IMR-90 (cell line): ENCODE results near the gene CHRM4. TPM values are rescaled to one million over a fixed set of nuclear protein-coding genes. Genes with fewer than 3 reads are reported as not detected.

ENCODE experiments used
- ATAC-seq: fragments of 200-7000 bp; cut with Tn5 transposase; 2 replicates; pipeline ENCODE4 v1.9.1; 2020; ENCODE audit warnings: low read depth, mild to moderate bottlenecking, moderate library complexity
- BruUV-seq: library from RNA; stranded (reverse); fragments of 400-500 nt; replicated peaks from 2 replicates; lab custom pipeline; 2021; lab: Mats Ljungman, UMichigan
- CTCF ChIA-PET: fragments of 300-600 bp; formaldehyde crosslinking; extraction: SDS; loops from one replicate; lab custom pipeline; 2021; ENCODE audit warnings: antibody characterized with exemption; lab: Yijun Ruan, JAX
- POLR2A ChIA-PET: fragments of 300-600 bp; sonication (Branson Sonifier 250); formaldehyde crosslinking; loops from one replicate; lab custom pipeline; 2022; ENCODE audit warnings: antibody characterized with exemption; ENCODE audit not compliant: unreplicated experiment; lab: Charles Lee
- DNase-seq: peaks from one replicate; pipeline ENCODE4 v3.0.0; 2013
- H2AFZ ChIP-seq: replicated peaks from 2 replicates; pipeline ENCODE3; 2013; ENCODE audit warnings: low read length, mild to moderate bottlenecking; ENCODE audit not compliant: poor library complexity
- H2AK5ac ChIP-seq: 2 replicates; pipeline ENCODE4 v1.6.1; 2013; ENCODE audit warnings: low read depth, low read length, inconsistent platforms
- H2AK9ac ChIP-seq: replicated peaks from 2 replicates; pipeline ENCODE3; 2013; ENCODE audit warnings: mild to moderate bottlenecking, low read depth, low read length, moderate library complexity; ENCODE audit not compliant: poor library complexity
- H2BK120ac ChIP-seq: 2 replicates; pipeline ENCODE4 v1.6.1; 2013; ENCODE audit warnings: low read depth, low read length, inconsistent platforms
- H2BK15ac ChIP-seq: 3 replicates; pipeline ENCODE4 v1.6.1; 2013; ENCODE audit warnings: low read depth, low read length, inconsistent platforms
- H2BK20ac ChIP-seq: 2 replicates; pipeline ENCODE4 v1.6.1; 2013; ENCODE audit warnings: low read depth, mild to moderate bottlenecking, inconsistent platforms, low read length, moderate library complexity
- H2BK5ac ChIP-seq: 2 replicates; pipeline ENCODE4 v1.6.1; 2013; ENCODE audit warnings: mild to moderate bottlenecking, low read depth, low read length, inconsistent platforms; ENCODE audit not compliant: poor library complexity, severe bottlenecking
- H3K14ac ChIP-seq: replicated peaks from 2 replicates; pipeline ENCODE4 v1.6.1; 2013; ENCODE audit warnings: low read depth, low read length, inconsistent platforms
- H3K18ac ChIP-seq: 2 replicates; pipeline ENCODE4 v1.6.1; 2013; ENCODE audit warnings: low read depth, low read length, control low read depth
- H3K23ac ChIP-seq: 2 replicates; pipeline ENCODE4 v1.6.1; 2013; ENCODE audit warnings: low read depth, low read length, inconsistent platforms
- H3K27ac ChIP-seq: 2 replicates; pipeline ENCODE4 v1.5.1; 2013; ENCODE audit warnings: mild to moderate bottlenecking, control low read depth, low read length; ENCODE audit not compliant: insufficient read depth
- H3K27me3 ChIP-seq: 2 replicates; pipeline ENCODE4 v1.6.1; 2013; ENCODE audit warnings: low read length; ENCODE audit not compliant: control insufficient read depth, insufficient read depth
- H3K36me3 ChIP-seq: 2 replicates; pipeline ENCODE4 v1.6.1; 2013; ENCODE audit warnings: low read length, mixed read lengths; ENCODE audit not compliant: control insufficient read depth, insufficient read depth
- H3K4ac ChIP-seq: 2 replicates; pipeline ENCODE4 v1.6.1; 2013; ENCODE audit warnings: low read depth, low read length, inconsistent platforms
- H3K4me1 ChIP-seq: 2 replicates; pipeline ENCODE4 v1.6.1; 2013; ENCODE audit warnings: low read length, mixed read lengths; ENCODE audit not compliant: control insufficient read depth, insufficient read depth
- H3K4me2 ChIP-seq: 2 replicates; pipeline ENCODE4 v1.6.1; 2013; ENCODE audit warnings: low read depth, mild to moderate bottlenecking, control low read depth, low read length, moderate library complexity
- H3K4me3 ChIP-seq: 2 replicates; pipeline ENCODE4 v1.5.1; 2013; ENCODE audit warnings: low read depth, mild to moderate bottlenecking, control low read depth, low read length, moderate library complexity; ENCODE audit not compliant: insufficient read depth
- H3K56ac ChIP-seq: 2 replicates; pipeline ENCODE4 v1.6.1; 2013; ENCODE audit warnings: low read length, inconsistent platforms; ENCODE audit not compliant: insufficient read depth; ENCODE audit errors: extremely low read depth
- H3K79me1 ChIP-seq, 2 experiments: 2 replicates each; pipeline ENCODE4 v1.6.1; 2013; ENCODE audit warnings: low read length in 2 of 2, inconsistent platforms in 1 of 2, low read depth in 1 of 2
- H3K9ac ChIP-seq: 2 replicates; pipeline ENCODE4 v1.6.1; 2013; ENCODE audit warnings: low read depth, low read length, control low read depth
- H3K9me1 ChIP-seq: 2 replicates; pipeline ENCODE4 v1.6.1; 2013; ENCODE audit warnings: low read length, inconsistent platforms; ENCODE audit not compliant: insufficient read depth
- H3K9me3 ChIP-seq: 2 replicates; pipeline ENCODE4 v1.6.1; 2013; ENCODE audit warnings: low read length; ENCODE audit not compliant: control insufficient read depth, insufficient read depth
- H4K20me1 ChIP-seq: 2 replicates; pipeline ENCODE4 v1.6.1; 2013; ENCODE audit warnings: low read length, inconsistent platforms; ENCODE audit not compliant: insufficient read depth
- H4K5ac ChIP-seq: 2 replicates; pipeline ENCODE4 v1.6.1; 2013; ENCODE audit warnings: mild to moderate bottlenecking, low read depth, low read length, control low read depth
- H4K8ac ChIP-seq, 2 experiments: 2 replicates each; pipeline ENCODE4 v1.6.1; 2013; ENCODE audit warnings: low read depth in 2 of 2, low read length in 2 of 2, control low read depth in 1 of 2, inconsistent platforms in 1 of 2
- H4K91ac ChIP-seq: 2 replicates; pipeline ENCODE4 v1.6.1; 2013; ENCODE audit warnings: low read depth, low read length, inconsistent platforms; ENCODE audit not compliant: insufficient read depth
- CEBPB ChIP-seq: IDR thresholded peaks from 2 replicates; pipeline ENCODE4 v1.6.1; 2012; ENCODE audit warnings: low read depth, low read length, improper control_type of control experiment
- MAFK ChIP-seq: IDR thresholded peaks from 2 replicates; pipeline ENCODE4 v1.6.1; 2012; ENCODE audit warnings: low read depth, low read length, improper control_type of control experiment
- WGBS, 2 experiments: methylation state at CpG; one replicate each; pipeline versions ENCODE4 v1.1.5 to v1.1.7; 2013; ENCODE audit warnings: missing lambda C conversion rate in 2 of 2; ENCODE audit not compliant: insufficient read length in 1 of 2; ENCODE audit errors: extremely low coverage in 2 of 2; 5-methylcytosine and 5-hydroxymethylcytosine counted together
- dilution Hi-C: fragments of 300-500 bp; cut with HindIII; formaldehyde crosslinking; loops from one replicate; pipeline ENCODE4 v1.14.3; 2018; ENCODE audit warnings: low sequenced_read_pairs; ENCODE audit not compliant: unreplicated experiment
- in situ Hi-C: fragments of 300-500 bp; cut with MboI; formaldehyde crosslinking; loops from 3 replicates; pipeline ENCODE4 v1.14.3; 2019; ENCODE audit warnings: low sequenced_read_pairs, inconsistent platforms, mixed read lengths
- intact Hi-C: fragments of 100-400 bp; cut with micrococcal nuclease; formaldehyde crosslinking; loops from 2 replicates; pipeline ENCODE4 v1.10.0; 2022
- polyA plus RNA-seq, 3 experiments: library from polyadenylated mRNA; depleted of rRNA; stranded (reverse); fragments of >200 nt; gene quantifications; 2 replicates each; pipeline ENCODE4 v1.2.3, GENCODE V29; 2012; ENCODE audit warnings: low replicate concordance in 1 of 3
- total RNA-seq: library from RNA; depleted of rRNA; stranded (reverse); fragments of >200 nt; gene quantifications from 2 replicates; pipeline ENCODE4 v1.2.3, GENCODE V29; 2012

CHRM4 gene
- total and polyA plus RNA-seq, 2 of the 4 experiments (the other 2 are of a cell fraction): 0.09 to 0.18 TPM

DNA sequence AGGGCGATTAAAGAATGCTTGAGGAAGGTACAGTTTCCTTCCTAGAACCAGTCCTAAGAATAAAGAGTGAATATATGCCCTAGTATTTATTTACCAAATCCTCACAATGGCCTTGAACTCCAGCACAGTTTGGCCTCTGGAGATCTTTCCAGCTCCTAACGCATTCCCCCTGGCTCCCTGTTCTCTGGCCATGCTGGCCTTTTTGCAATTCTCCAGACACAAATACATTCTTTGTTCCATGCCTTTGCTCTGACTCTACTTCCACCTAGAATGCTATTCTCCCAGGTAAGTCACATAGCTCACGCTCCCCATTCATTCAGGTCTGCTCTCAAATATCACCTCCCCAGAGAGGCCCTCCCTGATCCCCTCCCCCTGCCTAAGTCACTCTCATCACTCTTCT, 48.1 kb downstream of the CHRM4 start:
- H2BK5ac ChIP-seq: no peak overlapping the region
- H3K27ac ChIP-seq: no peak overlapping the region
- H3K18ac ChIP-seq: no peak overlapping the region
- peaks cover 16% of the 10 kb centered on the region for H3K4me1 ChIP-seq
- H3K23ac ChIP-seq: no peak overlapping the region
- H4K91ac ChIP-seq: no peak overlapping the region
- no peak overlapping the region for H3K9ac ChIP-seq
- no peak overlapping the region for H3K4ac ChIP-seq
- CTCF ChIA-PET: interaction anchor here (0.6 to 1.6 kb wide), 2 partner anchors 9 to 114 kb away, joined by 3 to 4 read pairs; no protein-coding TSS in a partner anchor
- no peak overlapping the region for H4K8ac ChIP-seq
- H3K79me1 ChIP-seq: peaks cover 9 to 14% of the 10 kb centered on the region in 2 experiments
- H3K14ac ChIP-seq: no peak overlapping the region
- H3K36me3 ChIP-seq: no peaks in the 10 kb centered on the region
- H2BK20ac ChIP-seq: no peak overlapping the region
- WGBS, 2 experiments: 90% methylated on average over 2 of the region's 3 CpGs; no CpG with 5 or more reads in 1 of the 2 experiments
- DNase-seq: no peak
- no peak overlapping the region for H2BK15ac ChIP-seq
- peaks cover 11% of the 10 kb centered on the region; the same call in 1 of the 2 replicates for H3K27me3 ChIP-seq
- peaks cover 8% of the 10 kb centered on the region for H4K20me1 ChIP-seq
- H2AFZ ChIP-seq: no peak overlapping the region
- H4K5ac ChIP-seq: no peak overlapping the region
- H3K9me3 ChIP-seq: no peaks in the 10 kb centered on the region
- intact Hi-C loops (no loop called here), in situ Hi-C loops (no loop called here), dilution Hi-C loops (no loop called here)
- ATAC-seq: no peak
- no peak overlapping the region for H2AK9ac ChIP-seq
- peaks cover 9% of the 10 kb centered on the region for H3K9me1 ChIP-seq
- no peak overlapping the region for H2BK120ac ChIP-seq
- no TSS peak for BruUV-seq
- no peak overlapping the region for H3K4me2 ChIP-seq
- H3K4me3 ChIP-seq: no peak overlapping the region
- H3K56ac ChIP-seq: no peak overlapping the region
- no peak overlapping the region for H2AK5ac ChIP-seq
- TF ChIP-seq MAFK (no peak), CEBPB (no peak)
- POLR2A ChIA-PET: no interaction called here
